HG03342 (cell line): ENCODE data around the gene KL.

Experiments used
- ATAC-seq: cut with Tn5 transposase; IDR thresholded peaks from one replicate; pipeline ENCODE4 v1.9.1; 2021; ENCODE audit warnings: mild to moderate bottlenecking, moderate library complexity; ENCODE audit not compliant: unreplicated experiment

The KL gene

DNA sequence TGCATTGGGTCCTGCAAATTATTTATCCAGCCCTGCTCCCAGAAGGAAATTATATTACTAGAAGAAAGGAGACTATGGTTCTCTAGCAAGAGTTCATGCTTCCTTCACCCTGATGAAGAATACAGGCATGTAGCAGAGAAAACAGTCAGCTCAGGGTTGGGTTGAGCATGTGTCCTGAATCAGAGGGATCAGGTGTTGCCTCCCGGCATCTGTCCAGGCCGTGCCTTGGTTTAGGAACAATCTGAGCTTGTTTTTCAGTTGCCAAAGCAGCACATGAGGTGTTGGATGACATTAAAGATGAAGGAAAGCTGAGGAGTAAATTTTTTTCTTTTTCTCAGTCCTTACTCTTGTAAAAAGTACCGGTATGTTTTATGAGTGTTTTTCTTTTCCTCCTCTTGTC is 62.0 kb downstream of the KL start:
- ATAC-seq: no peak

DNA sequence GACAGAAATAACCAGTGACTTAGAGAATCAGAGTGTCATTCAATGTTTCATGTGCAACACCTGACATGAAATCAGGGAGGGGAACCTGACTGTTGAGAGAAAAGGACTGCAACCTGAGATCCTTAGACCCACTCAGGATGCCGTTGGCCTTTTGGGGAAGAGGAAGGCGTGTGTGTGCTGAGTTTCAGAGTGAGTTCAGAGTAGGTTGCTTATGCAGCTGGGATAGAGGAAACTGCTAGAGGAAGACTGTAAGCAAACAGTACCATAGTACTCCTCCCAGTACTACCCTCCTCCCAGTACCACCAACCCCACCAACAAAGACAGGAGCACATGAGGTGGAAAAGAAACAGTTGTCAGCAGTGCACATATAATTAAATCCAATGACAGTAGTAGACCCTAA is 63.7 kb downstream of the KL start:
- no peak for ATAC-seq

DNA sequence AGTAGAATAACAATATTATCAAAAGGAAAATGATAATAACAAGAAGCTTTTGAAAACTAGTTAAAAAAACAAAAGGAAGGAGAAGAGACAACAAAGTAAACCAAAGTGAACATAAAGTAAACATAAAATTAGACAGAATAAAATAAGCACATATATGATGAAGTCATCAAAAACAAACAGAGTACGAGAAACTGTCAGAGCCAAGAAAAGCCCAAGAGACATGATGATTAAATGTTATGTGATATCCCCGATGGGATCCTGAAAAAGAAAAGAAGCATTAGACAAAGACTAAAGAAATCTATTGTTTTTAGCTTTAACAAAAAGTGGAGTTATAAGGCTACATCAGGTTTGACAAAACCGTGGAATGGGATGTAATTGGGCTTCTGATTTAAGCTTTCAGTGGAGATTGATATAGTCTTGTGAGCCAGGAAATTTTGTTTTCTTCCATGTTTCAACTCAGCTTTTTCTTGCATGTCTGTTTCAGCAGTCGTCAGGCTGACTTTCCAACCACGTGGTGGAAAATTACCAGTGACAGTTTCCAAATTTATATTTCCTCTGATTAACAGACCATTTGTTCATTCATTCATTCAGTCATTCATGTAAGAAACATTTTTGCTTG is 64.9 kb downstream of the KL start:
- no peak for ATAC-seq

DNA sequence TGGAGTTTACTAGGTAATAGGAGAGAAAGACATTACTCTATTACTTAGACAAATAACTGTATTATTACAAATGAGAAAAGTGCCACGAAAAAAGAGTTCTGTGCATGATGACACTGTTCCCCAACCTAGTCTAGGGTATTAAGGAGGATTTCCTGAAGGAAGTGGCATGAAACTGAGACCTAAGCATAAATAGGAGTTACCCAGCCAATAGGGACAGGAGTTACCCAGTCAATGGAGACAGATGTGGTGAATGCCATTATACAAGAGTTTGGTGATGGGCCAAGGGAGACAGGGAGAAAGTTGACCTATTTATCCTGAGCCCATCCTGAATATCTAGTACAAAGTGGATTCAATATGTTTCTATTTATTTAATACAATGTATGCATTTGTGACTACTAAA is 65.4 kb downstream of the KL start:
- ATAC-seq: no peak

DNA sequence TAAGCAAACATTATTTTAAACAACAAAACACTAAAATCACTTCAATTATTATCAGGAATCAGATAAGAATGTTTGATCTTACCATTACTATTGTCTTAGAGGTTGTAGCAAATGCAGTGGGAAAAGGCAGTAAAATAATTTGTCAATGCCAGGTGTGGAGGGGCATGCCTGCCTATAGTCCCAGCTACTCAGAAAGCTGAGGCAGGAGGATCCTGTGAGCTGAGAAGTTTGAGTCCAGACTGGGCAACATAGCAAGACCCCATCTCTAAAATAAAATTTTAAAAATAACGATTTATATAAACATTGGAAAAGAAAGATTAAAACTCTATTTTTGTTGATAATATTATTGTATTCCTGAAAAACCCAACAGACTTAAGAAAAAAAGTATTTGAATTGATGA is 66.8 kb downstream of the KL start:
- ATAC-seq: no peak

DNA sequence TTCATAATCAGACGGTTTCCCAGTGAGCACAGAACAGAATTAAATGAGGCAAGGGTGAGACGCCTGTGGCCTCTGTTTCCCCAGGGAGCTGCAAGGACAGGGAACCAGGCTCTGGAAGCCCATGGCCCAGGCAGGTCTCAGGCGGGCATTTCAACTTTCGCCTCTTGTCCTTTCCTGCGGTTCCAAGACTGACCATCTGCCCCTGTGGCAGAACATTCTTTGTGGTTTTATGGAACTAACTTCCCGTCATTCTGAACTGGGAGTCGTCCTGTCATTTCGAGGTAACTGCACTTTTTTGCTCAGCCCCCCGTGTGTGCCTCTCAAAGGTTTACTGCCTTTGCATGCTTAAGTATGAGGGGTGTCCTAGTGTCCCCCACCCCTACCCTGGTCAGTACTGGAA is 70.9 kb downstream of the KL start:
- no peak for ATAC-seq

DNA sequence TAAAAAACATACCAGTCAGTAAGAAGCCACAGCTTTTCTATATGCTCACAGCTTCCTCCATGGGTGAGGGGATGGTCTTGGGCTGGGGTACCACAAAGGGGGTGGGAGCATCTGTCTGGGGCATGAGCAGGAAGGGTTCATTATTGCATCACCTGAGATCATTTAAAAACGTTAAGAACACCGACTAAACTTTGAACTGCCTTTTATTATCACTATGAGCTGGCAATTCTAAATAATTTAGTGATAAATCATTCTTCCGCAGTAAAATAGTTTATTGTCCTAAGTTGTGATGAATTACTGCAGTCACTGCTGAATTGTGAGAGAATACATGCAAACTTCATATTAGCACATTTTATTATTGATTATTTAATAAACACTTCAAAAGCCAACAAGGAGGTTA is 71.6 kb downstream of the KL start:
- no peak for ATAC-seq

DNA sequence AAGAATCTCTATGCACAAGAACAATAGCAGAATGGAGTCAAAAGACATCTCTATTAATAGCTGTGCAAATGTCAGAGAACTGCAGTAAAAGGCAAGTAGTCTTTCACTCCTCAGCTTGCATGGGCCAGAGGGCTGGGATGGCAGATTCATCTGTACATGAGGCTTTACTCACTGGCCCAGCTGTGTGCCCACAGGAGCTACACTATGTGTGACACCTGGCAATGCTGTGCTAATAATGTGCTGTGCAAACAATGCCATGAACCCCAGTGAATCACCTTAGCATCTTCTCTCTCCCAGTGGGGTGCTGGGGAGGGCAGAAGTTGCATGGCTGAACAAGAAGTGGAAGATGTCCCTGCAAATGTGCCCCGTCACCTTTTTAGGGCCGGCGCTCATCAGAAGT is 73.1 kb downstream of the KL start:
- no peak for ATAC-seq

DNA sequence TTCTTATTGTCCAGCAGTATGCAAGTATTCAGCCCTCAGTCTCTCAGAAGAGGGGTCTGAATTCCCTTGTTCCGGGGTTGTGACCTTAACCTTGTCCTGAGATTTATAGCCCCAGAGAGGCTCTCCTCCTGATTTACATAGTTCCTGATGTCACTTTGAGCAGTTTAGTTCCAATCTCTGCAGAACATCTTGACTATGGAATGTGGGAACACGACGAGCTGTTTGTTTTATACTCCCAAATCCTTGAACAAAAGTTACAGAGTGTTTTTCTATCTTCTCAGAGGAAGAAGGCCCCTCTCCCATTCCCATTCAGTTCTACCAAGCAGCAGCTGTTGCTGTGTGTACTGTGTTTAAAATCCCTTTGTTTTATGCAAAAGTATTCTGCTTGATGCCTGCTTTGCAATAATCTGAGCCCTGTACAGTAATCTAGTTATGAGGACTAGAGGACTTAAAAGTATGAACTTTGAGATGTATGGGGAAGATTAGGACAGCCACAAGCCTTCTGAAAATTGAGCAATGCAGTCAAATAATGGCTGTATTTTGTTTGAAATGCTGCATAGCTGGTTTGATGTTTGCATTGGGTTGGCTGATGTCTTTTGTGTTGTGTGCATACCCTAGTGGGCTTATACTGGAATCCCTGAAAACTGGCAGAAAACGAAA is 74.7 kb downstream of the KL start:
- ATAC-seq: no peak

DNA sequence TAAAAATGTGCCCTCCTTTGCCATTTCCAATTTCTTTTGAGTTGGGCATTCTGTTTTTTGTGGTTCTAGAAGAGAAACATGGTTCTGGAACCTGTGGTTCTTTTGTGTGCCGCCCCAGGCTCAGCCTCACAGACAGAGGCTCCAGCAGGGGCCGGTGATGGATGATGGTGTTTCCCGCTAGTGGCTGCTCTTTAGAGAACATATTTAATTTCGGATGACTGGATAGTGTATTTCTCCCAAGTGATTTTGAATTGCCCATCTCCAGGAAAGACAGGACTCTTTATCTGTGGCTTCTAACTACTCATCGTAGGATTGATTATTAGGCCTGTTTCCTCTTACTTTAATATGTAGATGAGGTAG is 75.2 kb downstream of the KL start:
- no peak for ATAC-seq

DNA sequence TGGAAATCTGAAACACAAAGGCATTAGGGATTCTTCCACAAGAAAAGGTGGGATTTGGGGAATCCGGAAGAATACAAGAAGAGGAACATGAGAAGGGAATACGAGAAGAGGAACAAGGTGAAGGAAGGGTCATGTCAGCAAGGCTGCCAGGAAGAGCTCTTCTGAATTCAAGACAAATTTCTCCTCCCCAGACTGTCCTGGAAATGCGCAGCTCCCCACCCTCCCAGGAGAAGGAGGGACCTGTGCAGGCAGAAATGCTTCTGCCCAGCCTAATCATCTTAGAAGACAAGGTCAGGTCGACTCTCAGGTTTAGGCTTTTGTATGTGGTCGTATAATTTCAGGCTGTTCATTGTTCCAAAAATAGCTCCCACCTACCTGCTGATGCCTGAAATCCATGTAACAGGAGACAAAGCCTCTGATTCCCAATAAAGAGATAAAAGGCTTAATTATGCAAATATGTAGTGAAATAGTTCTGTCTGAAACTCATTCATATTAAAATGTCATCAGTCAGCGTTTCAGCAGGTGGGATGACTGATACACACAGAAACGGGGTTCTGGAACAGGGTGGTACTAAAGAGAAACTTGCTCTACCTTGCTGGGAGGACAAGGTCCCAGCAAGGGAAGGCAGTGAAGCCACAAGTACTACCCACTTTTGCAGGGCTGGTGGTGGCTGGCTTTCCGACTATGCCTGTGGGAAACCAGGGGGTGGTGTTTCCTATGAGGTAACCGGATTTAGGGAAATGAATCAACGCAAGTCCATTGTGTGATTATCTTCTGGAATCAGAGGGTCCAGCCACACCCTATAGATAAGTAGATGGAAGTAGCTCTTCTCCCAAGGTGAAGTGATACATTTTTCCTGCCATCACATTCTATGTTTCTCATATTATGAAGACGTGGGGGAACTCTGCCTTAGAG is 76.1 kb downstream of the KL start:
- ATAC-seq: no peak

DNA sequence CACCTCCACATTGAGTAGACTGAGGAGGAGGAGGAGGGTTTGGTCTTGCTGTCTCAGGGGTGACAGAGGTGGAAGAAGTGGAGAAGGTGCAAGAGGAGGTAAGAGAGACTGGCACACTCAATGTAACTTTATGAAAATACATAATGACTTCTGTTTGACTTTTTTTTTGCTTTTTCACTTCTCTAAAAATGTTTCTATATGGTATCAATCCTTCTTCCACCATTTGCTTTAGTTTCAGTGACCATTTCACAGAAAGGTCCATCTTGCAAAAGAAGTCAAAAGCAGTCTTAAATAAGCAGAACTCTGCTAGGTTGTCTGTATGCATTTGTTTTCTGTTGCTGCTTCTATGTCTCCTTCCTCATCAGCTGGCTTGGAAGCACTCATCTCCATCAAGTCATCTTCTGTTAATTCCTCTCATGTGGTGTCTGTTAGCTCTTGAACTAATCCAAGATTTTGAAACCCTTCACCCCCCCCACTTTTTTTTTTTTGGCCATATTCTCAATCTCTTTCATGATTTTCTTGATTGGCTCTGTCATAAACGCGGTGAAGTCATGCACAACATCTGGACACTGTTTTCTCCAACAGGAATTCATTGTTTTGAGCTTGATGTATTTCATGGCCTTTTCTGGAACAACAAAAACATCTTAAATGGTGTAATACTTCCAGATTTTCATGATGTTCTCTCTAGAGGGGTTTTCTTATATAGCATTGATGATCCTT is 80.8 kb downstream of the KL start:
- no peak for ATAC-seq

DNA sequence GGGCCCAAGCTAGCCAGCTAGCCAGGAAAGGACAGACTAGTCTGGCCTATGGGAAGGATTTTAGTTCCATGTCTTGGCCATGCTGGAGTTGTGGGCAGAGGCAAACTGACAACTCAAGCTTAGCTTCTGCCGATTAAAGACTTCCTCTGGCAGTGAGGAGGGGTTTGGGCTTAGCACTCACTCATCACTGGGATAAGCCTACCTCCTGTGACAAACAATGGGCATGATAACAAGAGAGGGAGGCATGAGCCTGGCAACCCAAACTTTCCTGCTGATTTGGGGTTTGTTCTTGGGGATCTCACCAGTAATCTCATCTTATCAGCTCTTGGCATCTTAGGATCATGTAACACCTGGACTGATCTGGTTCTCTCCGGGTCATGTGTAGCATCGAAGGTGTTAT is 83.6 kb downstream of the KL start:
- ATAC-seq: no peak

DNA sequence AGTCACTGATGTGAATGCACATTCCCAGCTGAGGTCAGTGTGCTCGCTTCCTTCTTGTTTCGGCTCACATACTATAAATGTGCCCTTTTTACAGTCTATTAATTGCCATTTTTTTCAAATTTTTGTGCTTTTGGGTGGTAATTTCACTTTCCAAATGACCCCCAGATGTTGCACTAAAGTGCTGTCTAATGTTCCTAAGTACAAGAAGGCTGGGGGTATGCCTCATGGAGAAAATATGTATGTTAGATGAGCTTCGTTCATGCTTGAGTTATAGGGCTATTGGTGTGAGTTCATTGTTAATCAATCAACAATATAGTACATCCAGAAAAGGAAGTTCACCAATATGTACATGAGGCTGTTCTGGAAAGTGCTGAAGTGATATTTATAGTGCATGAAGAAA is 84.7 kb downstream of the KL start:
- ATAC-seq: no peak

DNA sequence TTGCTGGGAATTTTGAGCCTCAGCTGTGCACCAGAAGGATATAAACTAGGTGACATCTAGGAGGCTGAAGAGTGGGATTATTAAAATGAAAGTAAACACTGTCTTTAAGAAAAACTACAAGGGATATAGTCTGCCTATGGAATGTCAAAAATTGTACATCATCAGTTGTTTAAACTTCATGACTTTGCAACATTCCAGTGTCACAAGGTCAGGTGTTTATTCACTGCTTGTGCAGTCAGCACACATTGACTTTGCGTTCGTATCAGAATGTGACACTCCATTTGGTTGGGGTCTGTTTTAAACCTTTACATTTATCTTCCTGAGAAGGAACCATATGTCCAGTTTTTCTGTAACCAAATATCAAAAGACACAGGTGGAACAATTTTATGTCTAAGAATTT is 85.6 kb downstream of the KL start:
- ATAC-seq: no peak

DNA sequence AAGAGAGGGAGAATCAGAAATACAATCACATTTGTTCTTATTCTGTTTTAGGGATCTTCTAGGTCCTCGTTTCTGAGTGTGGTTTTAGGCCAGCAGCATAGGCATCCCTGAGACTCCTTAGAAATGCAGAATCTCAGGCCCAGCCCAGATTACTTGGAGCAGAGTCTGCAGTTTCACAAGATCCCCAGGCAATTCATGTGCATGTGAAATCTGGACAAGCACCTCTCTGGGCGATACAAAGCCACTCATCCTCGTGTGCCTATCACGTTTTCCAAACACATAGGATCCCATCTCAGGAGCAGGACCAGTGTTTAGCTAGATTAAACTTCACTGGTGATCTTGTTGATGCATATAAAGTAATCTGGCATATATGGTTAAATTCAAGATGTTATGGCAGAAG is 87.2 kb downstream of the KL start:
- ATAC-seq: no peak

DNA sequence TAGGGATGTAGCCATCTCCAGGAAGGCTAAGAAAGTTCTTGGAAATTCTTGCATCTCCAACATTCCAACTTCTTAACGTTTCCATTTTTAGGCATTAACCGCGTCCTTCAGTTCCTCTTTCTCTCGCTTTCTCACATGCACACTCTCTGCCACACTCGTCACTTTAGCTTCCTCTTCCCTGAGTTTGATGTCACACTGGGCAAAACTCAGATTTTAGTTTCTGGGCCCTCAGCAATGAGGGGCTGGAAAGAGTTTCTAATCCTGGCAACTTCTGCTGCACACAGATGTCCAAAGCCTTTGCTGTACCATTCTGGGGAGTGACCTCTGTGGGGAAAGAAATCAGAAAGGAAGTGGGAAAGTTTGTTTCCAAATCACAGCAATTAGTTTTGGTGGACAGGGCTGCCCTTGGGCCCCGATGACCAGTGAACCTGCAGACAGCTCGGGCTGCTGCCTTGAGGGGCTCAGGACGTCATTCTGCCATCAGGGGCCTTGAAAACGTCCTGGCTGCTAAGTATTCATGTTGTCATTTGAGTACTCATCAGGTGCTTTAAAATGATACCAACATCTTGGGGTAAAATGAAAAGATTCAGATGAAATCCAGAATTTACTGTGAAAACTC is 89.3 kb downstream of the KL start:
- ATAC-seq: no peak

DNA sequence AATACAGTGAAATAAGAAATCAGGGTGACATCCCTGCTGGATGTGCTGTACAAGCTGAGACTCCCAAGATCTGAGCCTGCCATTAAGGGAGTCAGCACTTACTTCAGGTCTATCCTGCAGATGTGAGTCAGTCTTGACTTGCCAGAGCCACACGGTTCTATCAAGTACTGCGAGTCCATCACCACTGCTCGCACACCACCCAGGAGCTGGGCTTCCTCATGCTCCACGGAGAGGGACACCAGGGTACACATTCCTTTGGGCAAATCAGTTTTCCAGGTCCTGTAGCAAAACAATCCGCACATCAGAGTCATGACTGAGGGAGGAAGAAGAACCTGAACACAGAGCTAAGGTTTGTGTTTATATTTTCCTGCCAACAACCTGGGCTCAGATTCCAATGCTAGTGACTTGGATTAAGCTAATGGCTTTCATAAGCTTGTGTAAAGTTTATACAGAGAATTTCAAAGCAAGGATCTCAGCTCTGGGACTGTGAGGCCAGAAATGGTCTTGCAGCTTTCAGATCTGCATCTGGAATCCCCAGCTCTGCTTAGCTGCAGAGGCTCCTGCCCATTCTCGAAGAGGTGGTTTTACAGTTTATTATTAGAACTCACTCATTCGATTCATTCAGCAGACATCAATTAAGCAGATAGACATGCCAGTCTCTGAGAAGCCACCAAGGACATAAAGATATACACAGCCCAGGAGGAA is 90.6 kb downstream of the KL start:
- no peak for ATAC-seq

DNA sequence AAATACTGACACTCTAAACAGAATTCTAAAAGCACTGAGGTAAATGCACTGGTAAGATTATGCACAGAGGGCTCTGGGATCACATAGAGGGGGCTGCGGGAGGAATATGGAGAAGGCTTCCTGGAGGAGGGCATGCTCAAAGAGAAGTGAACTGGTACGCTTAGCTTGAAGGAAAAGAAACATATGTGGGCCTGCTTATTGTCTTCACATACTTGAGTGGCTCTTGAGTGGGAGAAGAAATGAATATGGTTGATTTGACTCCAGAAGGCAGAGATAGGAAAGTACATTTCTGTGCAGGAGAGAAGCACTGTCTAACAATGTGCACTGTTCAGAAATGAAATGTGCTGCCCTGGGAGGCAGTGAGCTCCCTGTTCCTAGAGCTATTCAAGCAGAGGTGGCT is 91.1 kb downstream of the KL start:
- no peak for ATAC-seq

DNA sequence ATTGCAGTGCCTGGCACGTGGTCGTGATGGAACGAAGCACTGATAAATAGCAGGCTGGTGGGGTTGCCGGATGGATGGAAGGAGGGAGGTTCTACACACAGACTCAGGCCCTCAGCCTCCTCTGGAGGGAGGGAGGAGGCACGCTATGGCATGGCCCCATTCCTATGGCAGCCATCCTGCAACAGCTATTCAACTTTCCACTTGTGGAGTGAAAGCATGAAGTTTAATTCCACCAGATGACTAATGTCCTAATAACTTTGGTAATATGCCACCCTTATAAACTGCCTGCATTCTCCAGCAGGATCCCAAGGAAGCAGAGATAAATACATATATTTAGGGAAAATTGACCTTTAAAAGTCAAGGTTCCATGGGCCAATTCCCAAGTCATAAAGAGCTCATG is 92.4 kb downstream of the KL start:
- no peak for ATAC-seq
